SJCRH30 (cell line): ENCODE results near the gene APBB2. TPM values are rescaled to one million over a fixed set of nuclear protein-coding genes. Genes with fewer than 3 reads are reported as not detected.

Experiments used
- DNase-seq, 2 experiments: peaks; one replicate each; pipeline ENCODE4 v3.0.0-alpha.2; 2015 to 2020
- H3K27ac ChIP-seq: fragments of 250-450 bp; sonication (Bioruptor Pico); 2 replicates; pipeline ENCODE4 v1.5.1; 2020; ENCODE audit warnings: mild to moderate bottlenecking, moderate library complexity
- H3K27me3 ChIP-seq: fragments of 250-450 bp; sonication (Bioruptor Pico); 2 replicates; pipeline ENCODE4 v1.5.1; 2020; ENCODE audit warnings: mild to moderate bottlenecking, moderate library complexity
- H3K36me3 ChIP-seq: fragments of 250-450 bp; sonication (Bioruptor Pico); 2 replicates; pipeline ENCODE4 v1.5.1; 2020; ENCODE audit warnings: mild to moderate bottlenecking, moderate library complexity
- H3K4me1 ChIP-seq: fragments of 250-450 bp; sonication (Bioruptor Pico); 2 replicates; pipeline ENCODE4 v1.5.1; 2020; ENCODE audit warnings: mild to moderate bottlenecking, moderate library complexity
- H3K4me3 ChIP-seq: fragments of 250-450 bp; sonication (Bioruptor Pico); 2 replicates; pipeline ENCODE4 v1.5.1; 2020; ENCODE audit warnings: mild to moderate bottlenecking, moderate library complexity
- H3K9me3 ChIP-seq: fragments of 250-450 bp; sonication (Bioruptor Pico); replicated peaks from 2 replicates; pipeline ENCODE4 v1.5.1; 2020; ENCODE audit warnings: mild to moderate bottlenecking, moderate library complexity
- total RNA-seq: library from RNA; depleted of rRNA; stranded (reverse); fragments of >200 nt; shearing (Covaris generic); gene quantifications from 2 replicates; pipeline ENCODE4 v1.2.3, GENCODE V29; 2014

Gene APBB2
- total RNA-seq, 1 experiment from 2014 or later, result 89.7 TPM

GRCh38 chr4:41189666-41190065 lies 24.7 kb downstream of the APBB2 start:
- Histone ChIP-seq H3K27me3 (no peaks in the 10 kb centered on the region), H3K27ac (no peak overlapping the region), H3K9me3 (peaks cover 6% of the 10 kb centered on the region), H3K4me3 (no peak overlapping the region), H3K36me3 (no peaks in the 10 kb centered on the region; the same call in 1 of the 2 replicates), H3K4me1 (no peaks in the 10 kb centered on the region)
- no peak for DNase-seq

GRCh38 chr4:41189076-41189475 lies 25.3 kb downstream of the APBB2 start:
- no peak overlapping the region for H3K4me3 ChIP-seq
- H3K9me3 ChIP-seq, result peaks cover 6% of the 10 kb centered on the region
- no peaks in the 10 kb centered on the region for H3K4me1 ChIP-seq
- no peaks in the 10 kb centered on the region for H3K27me3 ChIP-seq
- no peak overlapping the region for H3K27ac ChIP-seq
- H3K36me3 ChIP-seq, result no peaks in the 10 kb centered on the region; the same call in 1 of the 2 replicates
- DNase-seq, result no peak

GRCh38 chr4:41185614-41186592 lies 28.4 kb downstream of the APBB2 start:
- H3K4me1 ChIP-seq, result no peaks in the 10 kb centered on the region
- no peak overlapping the region for H3K4me3 ChIP-seq
- no peak for DNase-seq
- no peaks in the 10 kb centered on the region for H3K27me3 ChIP-seq
- no peak overlapping the region for H3K27ac ChIP-seq
- no peaks in the 10 kb centered on the region for H3K36me3 ChIP-seq
- H3K9me3 ChIP-seq, result no peaks in the 10 kb centered on the region

GRCh38 chr4:41184009-41184408 lies 30.3 kb downstream of the APBB2 start:
- Histone ChIP-seq H3K36me3 (no peaks in the 10 kb centered on the region), H3K4me3 (no peak overlapping the region)

GRCh38 chr4:41183021-41183553 lies 31.3 kb downstream of the APBB2 start:
- Histone ChIP-seq H3K27me3 (no peaks in the 10 kb centered on the region), H3K27ac (no peak overlapping the region), H3K9me3 (no peaks in the 10 kb centered on the region), H3K4me1 (peaks cover 11% of the 10 kb centered on the region; the same call in 1 of the 2 replicates), H3K36me3 (no peaks in the 10 kb centered on the region), H3K4me3 (no peak overlapping the region)
- no peak for DNase-seq

More at GRCh38 chr4:41184009-41184408, 30.3 kb downstream of the APBB2 start:
- Histone ChIP-seq H3K27me3 (no peaks in the 10 kb centered on the region), H3K4me1 (peaks cover 7% of the 10 kb centered on the region; the same call in 1 of the 2 replicates), H3K9me3 (no peaks in the 10 kb centered on the region), H3K27ac (no peak overlapping the region)
- no peak for DNase-seq

GRCh38 chr4:41181037-41181436 lies 33.3 kb downstream of the APBB2 start:
- DNase-seq, result no peak
- Histone ChIP-seq H3K4me3 (no peak overlapping the region), H3K27ac (no peak overlapping the region), H3K36me3 (no peaks in the 10 kb centered on the region), H3K27me3 (no peaks in the 10 kb centered on the region), H3K4me1 (peaks cover 31% of the 10 kb centered on the region), H3K9me3 (no peaks in the 10 kb centered on the region)

GRCh38 chr4:41179498-41180195 lies 34.7 kb downstream of the APBB2 start:
- Histone ChIP-seq H3K4me1 (peaks cover 43% of the 10 kb centered on the region), H3K27ac (no peak overlapping the region), H3K4me3 (no peak overlapping the region), H3K9me3 (no peaks in the 10 kb centered on the region), H3K27me3 (no peaks in the 10 kb centered on the region), H3K36me3 (no peaks in the 10 kb centered on the region)
- no peak for DNase-seq

- no peak overlapping the region for H3K27ac ChIP-seq
- H3K4me1 ChIP-seq, result peaks cover 43% of the 10 kb centered on the region
- peak in 1 of 2 experiments; percentile 16 for DNase-seq
- no peaks in the 10 kb centered on the region for H3K9me3 ChIP-seq
- no peaks in the 10 kb centered on the region for H3K27me3 ChIP-seq
- no peaks in the 10 kb centered on the region for H3K36me3 ChIP-seq
- H3K4me3 ChIP-seq, result no peak overlapping the region
Measured at GRCh38 chr4:41178372-41179370, 35.7 kb downstream of the APBB2 start.

GRCh38 chr4:41177016-41177415 lies 37.3 kb downstream of the APBB2 start:
- DNase-seq, result peak; percentile 42 to 73
- Histone ChIP-seq H3K4me1 (peaks cover 43% of the 10 kb centered on the region), H3K27ac (peak overlapping the region; percentile 65), H3K27me3 (no peaks in the 10 kb centered on the region), H3K9me3 (no peaks in the 10 kb centered on the region), H3K4me3 (no peak overlapping the region), H3K36me3 (no peaks in the 10 kb centered on the region)

- peak in 1 of 2 experiments; percentile 36 for DNase-seq
- peak overlapping the region; percentile 65 for H3K27ac ChIP-seq
- H3K36me3 ChIP-seq, result no peaks in the 10 kb centered on the region
- no peaks in the 10 kb centered on the region for H3K9me3 ChIP-seq
- H3K4me3 ChIP-seq, result no peak overlapping the region
- no peaks in the 10 kb centered on the region for H3K27me3 ChIP-seq
- H3K4me1 ChIP-seq, result peaks cover 43% of the 10 kb centered on the region
Measured at GRCh38 chr4:41176340-41176739, 38.0 kb downstream of the APBB2 start.

GRCh38 chr4:41175794-41176193 lies 38.5 kb downstream of the APBB2 start:
- Histone ChIP-seq H3K36me3 (no peaks in the 10 kb centered on the region), H3K27ac (peak overlapping the region; percentile 65), H3K27me3 (no peaks in the 10 kb centered on the region), H3K9me3 (no peaks in the 10 kb centered on the region), H3K4me3 (no peak overlapping the region), H3K4me1 (peaks cover 43% of the 10 kb centered on the region)
- DNase-seq, result no peak

- Histone ChIP-seq H3K27me3 (no peaks in the 10 kb centered on the region), H3K9me3 (no peaks in the 10 kb centered on the region), H3K36me3 (no peaks in the 10 kb centered on the region), H3K4me3 (no peak overlapping the region), H3K4me1 (peaks cover 44% of the 10 kb centered on the region), H3K27ac (no peak overlapping the region)
- DNase-seq, result no peak
Measured at GRCh38 chr4:41174444-41174843, 39.9 kb downstream of the APBB2 start.

GRCh38 chr4:41172786-41173185 lies 41.6 kb downstream of the APBB2 start:
- H3K4me1 ChIP-seq, result peaks cover 35% of the 10 kb centered on the region

More at GRCh38 chr4:41172786-41173185, 41.6 kb downstream of the APBB2 start:
- H3K27me3 ChIP-seq, result no peaks in the 10 kb centered on the region
- H3K36me3 ChIP-seq, result no peaks in the 10 kb centered on the region
- H3K9me3 ChIP-seq, result no peaks in the 10 kb centered on the region; the same call in 1 of the 2 replicates
- no peak for DNase-seq
- H3K27ac ChIP-seq, result no peak overlapping the region
- no peak overlapping the region for H3K4me3 ChIP-seq
